OCI-LY1 (cell line): ENCODE results near the gene HLCS.

Source experiments
- H2AFZ ChIP-seq: fragments of 200-600 bp; sonication (generic), shearing (Covaris generic); 2 replicates; pipeline ENCODE4 v1.6.0; 2014; ENCODE audit warnings: antibody characterized with exemption, mild to moderate bottlenecking, low read length
- H3F3A ChIP-seq: fragments of 200-600 bp; sonication (generic), shearing (Covaris generic); 2 replicates; pipeline ENCODE4 v1.6.0; 2014; ENCODE audit warnings: mild to moderate bottlenecking, antibody characterized with exemption, low read length, moderate library complexity; ENCODE audit not compliant: insufficient read depth
- H3K27ac ChIP-seq: fragments of 200-600 bp; sonication (generic); 2 replicates; pipeline ENCODE4 v1.5.1; 2014; ENCODE audit warnings: low read length, mixed run types, mild to moderate bottlenecking, low read depth; ENCODE audit not compliant: poor library complexity, severe bottlenecking
- H3K27me3 ChIP-seq: fragments of 200-600 bp; sonication (generic); 2 replicates; pipeline ENCODE4 v1.6.0; 2014; ENCODE audit warnings: antibody characterized with exemption, mild to moderate bottlenecking, low read length, moderate library complexity; ENCODE audit not compliant: insufficient read depth
- H3K36me3 ChIP-seq: fragments of 200-600 bp; sonication (generic); 2 replicates; pipeline ENCODE4 v1.6.1; 2014; ENCODE audit warnings: mild to moderate bottlenecking, antibody characterized with exemption, low read length, moderate library complexity, mixed read lengths; ENCODE audit not compliant: insufficient read depth
- H3K4me1 ChIP-seq: fragments of 200-600 bp; sonication (generic); 2 replicates; pipeline ENCODE4 v1.5.1; 2014; ENCODE audit warnings: mild to moderate bottlenecking, low read length, moderate library complexity; ENCODE audit not compliant: insufficient read depth, severe bottlenecking
- H3K4me2 ChIP-seq: fragments of 200-600 bp; sonication (generic), shearing (Covaris generic); 2 replicates; pipeline ENCODE4 v1.6.1; 2014; ENCODE audit warnings: low read length
- H3K4me3 ChIP-seq: fragments of 200-600 bp; sonication (generic); 2 replicates; pipeline ENCODE4 v1.5.1; 2014; ENCODE audit warnings: low read length, low read depth, mild to moderate bottlenecking, mixed read lengths; ENCODE audit not compliant: poor library complexity, severe bottlenecking
- H3K79me2 ChIP-seq: fragments of 200-600 bp; shearing (Covaris generic); 2 replicates; pipeline ENCODE4 v1.6.1; 2016; ENCODE audit warnings: mixed run types, low read length, mixed read lengths; ENCODE audit not compliant: insufficient read depth
- H3K9ac ChIP-seq: fragments of 200-600 bp; sonication (generic), shearing (Covaris generic); 2 replicates; pipeline ENCODE4 v1.6.1; 2014; ENCODE audit warnings: mild to moderate bottlenecking, low read length, mixed read lengths
- H3K9me2 ChIP-seq: fragments of 200-600 bp; sonication (generic), shearing (Covaris generic); 2 replicates; pipeline ENCODE4 v1.6.1; 2014; ENCODE audit warnings: low read depth, mild to moderate bottlenecking, low read length, mixed read lengths
- H3K9me3 ChIP-seq: fragments of 200-600 bp; shearing (Covaris generic); 2 replicates; pipeline ENCODE4 v1.6.1; 2014; ENCODE audit warnings: low read length, mixed read lengths
- H4K20me1 ChIP-seq: fragments of 200-600 bp; sonication (generic), shearing (Covaris generic); 2 replicates; pipeline ENCODE4 v1.6.0; 2016; ENCODE audit warnings: mild to moderate bottlenecking, low read length; ENCODE audit not compliant: insufficient read depth
- CTCF ChIP-seq: fragments of 200-600 bp; sonication (generic), shearing (Covaris generic); IDR thresholded peaks from 2 replicates; pipeline ENCODE4 v1.5.1; 2017; ENCODE audit warnings: mild to moderate bottlenecking, antibody characterized with exemption, low read length, moderate library complexity, mixed read lengths
- EZH2 ChIP-seq: fragments of 200-600 bp; sonication (generic), shearing (Covaris generic); IDR thresholded peaks from 2 replicates; pipeline ENCODE4 v1.8.0; 2017; ENCODE audit warnings: borderline replicate concordance, mixed run types, mild to moderate bottlenecking, antibody characterized with exemption, low read length, moderate library complexity, mixed read lengths

HLCS gene

GRCh38 chr21:36800734-36801133, 165.7 kb downstream of the HLCS start:
- Histone ChIP-seq H3K4me1 (no peaks in the 10 kb centered on the region), H3K36me3 (no peaks in the 10 kb centered on the region), H3K4me2 (no peak overlapping the region), H3K4me3 (no peak overlapping the region), H3K27ac (no peak overlapping the region), H3K9me2 (no peaks in the 10 kb centered on the region), H3K9me3 (no peaks in the 10 kb centered on the region), H3K79me2 (no peaks in the 10 kb centered on the region), H2AFZ (no peak overlapping the region), H3F3A (no peaks in the 10 kb centered on the region), H4K20me1 (no peaks in the 10 kb centered on the region), H3K27me3 (no peaks in the 10 kb centered on the region), H3K9ac (no peak overlapping the region)
- TF ChIP-seq CTCF (no peak), EZH2 (no peak)

DNA sequence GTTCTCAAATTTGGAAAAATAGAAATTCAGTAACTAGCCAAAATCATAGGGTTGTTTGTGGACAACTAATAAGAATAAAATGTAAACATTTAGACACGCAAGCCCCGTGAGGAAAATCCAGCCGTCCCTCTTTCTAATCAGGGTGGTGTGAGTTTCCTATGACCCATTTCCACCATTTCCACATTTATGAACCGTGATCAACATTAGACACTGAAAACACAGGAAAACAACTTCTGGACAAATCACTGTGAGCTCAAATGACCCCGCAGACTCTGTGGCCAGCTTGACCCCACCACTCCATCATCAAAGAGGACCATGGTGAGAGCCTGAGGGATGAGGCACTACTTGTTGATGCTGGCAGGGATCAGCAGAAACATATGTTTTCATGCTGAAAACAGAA, 166.6 kb downstream of the HLCS start:
- no peaks in the 10 kb centered on the region for H3K36me3 ChIP-seq
- H3K4me1 ChIP-seq: no peaks in the 10 kb centered on the region
- H2AFZ ChIP-seq: no peak overlapping the region
- H3K9me3 ChIP-seq: no peaks in the 10 kb centered on the region
- H3K4me2 ChIP-seq: no peak overlapping the region
- no peak for TF ChIP-seq CTCF
- TF ChIP-seq EZH2: no peak
- no peaks in the 10 kb centered on the region for H3K9me2 ChIP-seq
- H3K9ac ChIP-seq: no peak overlapping the region
- no peaks in the 10 kb centered on the region for H4K20me1 ChIP-seq
- no peak overlapping the region for H3K4me3 ChIP-seq
- H3K27me3 ChIP-seq: no peaks in the 10 kb centered on the region
- no peaks in the 10 kb centered on the region for H3K79me2 ChIP-seq
- no peak overlapping the region for H3K27ac ChIP-seq
- H3F3A ChIP-seq: no peaks in the 10 kb centered on the region

DNA sequence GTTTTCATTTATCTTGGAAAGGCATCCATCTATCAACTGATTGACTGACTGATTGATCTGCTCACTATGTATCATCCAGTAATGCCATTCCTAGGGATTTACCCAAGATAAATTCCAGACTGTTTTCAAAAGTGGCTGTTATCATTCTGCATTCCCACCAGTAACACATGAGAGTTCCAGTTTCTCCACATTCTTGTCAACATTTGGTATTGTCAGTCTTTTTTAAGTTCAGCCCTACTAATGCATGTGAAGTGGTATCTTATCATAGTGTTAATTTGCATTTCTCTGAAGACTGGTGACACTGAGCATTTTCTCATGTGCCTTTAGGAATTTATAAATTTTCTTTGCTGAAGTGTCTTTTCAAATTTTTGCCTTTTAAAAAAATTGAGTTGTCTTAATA, 168.0 kb downstream of the HLCS start:
- H3K36me3 ChIP-seq: no peaks in the 10 kb centered on the region
- H3K27me3 ChIP-seq: no peaks in the 10 kb centered on the region
- no peak overlapping the region for H3K4me2 ChIP-seq
- H2AFZ ChIP-seq: no peak overlapping the region
- no peaks in the 10 kb centered on the region for H3K9me3 ChIP-seq
- no peaks in the 10 kb centered on the region for H3K9me2 ChIP-seq
- TF ChIP-seq EZH2 (no peak), CTCF (no peak)
- H3K27ac ChIP-seq: no peak overlapping the region
- no peaks in the 10 kb centered on the region for H4K20me1 ChIP-seq
- no peaks in the 10 kb centered on the region for H3K4me1 ChIP-seq
- no peak overlapping the region for H3K4me3 ChIP-seq
- no peaks in the 10 kb centered on the region for H3F3A ChIP-seq
- H3K79me2 ChIP-seq: no peaks in the 10 kb centered on the region
- H3K9ac ChIP-seq: no peak overlapping the region
